Activated T-helper 1 cell treated with anti-CD3 and anti-CD28 coated beads, Interleukin-2, amount 50 U/mL, for 16 hours (primary cell): ENCODE data around the gene C2CD3.
"Not testable (repeated sequence)": the region's sequence is repeated elsewhere in the genome, so short reads cannot be mapped to it uniquely, and the experiment has no call there.

Source experiments
- DNase-seq, 2 donors: peaks; one replicate each; pipeline ENCODE4 v3.0.0-alpha.2; 2020; ENCODE audit warnings: low read depth in 1 of 2, low spot score in 1 of 2

Gene C2CD3

GRCh38 chr11:74006743-74007304 lies 164.0 kb downstream of the C2CD3 start:
- no peak for DNase-seq

- DNase-seq, result no peak
Observed at GRCh38 chr11:74005721-74006517, 164.9 kb downstream of the C2CD3 start.

- DNase-seq, result peak; percentile 68 to 70
Observed at GRCh38 chr11:74004759-74005615, 165.8 kb downstream of the C2CD3 start.

GRCh38 chr11:74004046-74004695 lies 166.6 kb downstream of the C2CD3 start:
- no peak for DNase-seq

- DNase-seq, result no peak
Observed at GRCh38 chr11:74002832-74003231, 168.0 kb downstream of the C2CD3 start.

GRCh38 chr11:74001822-74002286 lies 168.9 kb downstream of the C2CD3 start:
- DNase-seq, result no peak

GRCh38 chr11:74000307-74001133 lies 170.3 kb downstream of the C2CD3 start:
- no peak for DNase-seq

- no peak for DNase-seq
Observed at GRCh38 chr11:73999581-74000306, 171.1 kb downstream of the C2CD3 start.

- no peak for DNase-seq
Observed at GRCh38 chr11:73998846-73999575, 171.8 kb downstream of the C2CD3 start.

- no peak for DNase-seq
Observed at GRCh38 chr11:73997120-73997770, 173.6 kb downstream of the C2CD3 start.

- no peak for DNase-seq
Observed at GRCh38 chr11:73996161-73996747, 174.5 kb downstream of the C2CD3 start.

- DNase-seq, result no peak
Observed at GRCh38 chr11:73995731-73996130, 175.1 kb downstream of the C2CD3 start.

GRCh38 chr11:73995247-73995646 lies 175.6 kb downstream of the C2CD3 start:
- no peak for DNase-seq

- no peak for DNase-seq
Observed at GRCh38 chr11:73991471-73992006, 179.3 kb downstream of the C2CD3 start.

GRCh38 chr11:73990730-73991129 lies 180.1 kb downstream of the C2CD3 start:
- no peak for DNase-seq

GRCh38 chr11:73989156-73989555 lies 181.6 kb downstream of the C2CD3 start:
- DNase-seq, result no peak

GRCh38 chr11:73988227-73988626 lies 182.6 kb downstream of the C2CD3 start:
- DNase-seq, result no peak

- DNase-seq, result not testable (repeated sequence)
Observed at GRCh38 chr11:73985661-73986060, 185.1 kb downstream of the C2CD3 start.
